Measurements from ENCODE around the gene NCK2. TPM values are rescaled to one million over a fixed set of nuclear protein-coding genes. Genes with fewer than 3 reads are reported as not detected.

Gene NCK2
- polyA plus RNA-seq, 1 experiment: 20.5 TPM

DNA sequence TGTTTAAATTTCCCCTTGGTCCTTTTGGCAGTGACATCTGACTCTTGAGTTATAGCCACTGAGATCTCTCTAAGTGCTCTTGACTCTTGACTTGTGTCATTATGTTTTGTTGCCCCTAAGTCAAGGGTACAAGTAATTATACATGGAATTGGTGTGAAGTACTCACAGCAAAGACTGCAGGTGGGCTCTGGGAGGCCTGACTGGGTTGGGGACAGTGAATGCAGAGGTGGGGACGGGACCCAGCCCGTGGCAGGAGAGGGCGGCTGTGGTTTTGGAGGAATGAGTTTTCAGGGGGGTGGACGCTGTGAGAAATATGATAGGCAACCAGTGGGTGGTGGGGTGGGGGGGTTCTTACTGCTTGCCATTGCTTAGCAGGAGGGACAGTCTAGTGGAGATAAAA is 97.8 kb downstream of the NCK2 start:
- Histone ChIP-seq H3K27me3 (ENCODE audit: control insufficient read depth, insufficient read depth, low read length) (no peaks in the 10 kb centered on the region), H3K27ac (ENCODE audit: low read depth, low read length) (no peak overlapping the region), H3K9me3 (ENCODE audit: control insufficient read depth, insufficient read depth, low read length) (no peaks in the 10 kb centered on the region)

DNA sequence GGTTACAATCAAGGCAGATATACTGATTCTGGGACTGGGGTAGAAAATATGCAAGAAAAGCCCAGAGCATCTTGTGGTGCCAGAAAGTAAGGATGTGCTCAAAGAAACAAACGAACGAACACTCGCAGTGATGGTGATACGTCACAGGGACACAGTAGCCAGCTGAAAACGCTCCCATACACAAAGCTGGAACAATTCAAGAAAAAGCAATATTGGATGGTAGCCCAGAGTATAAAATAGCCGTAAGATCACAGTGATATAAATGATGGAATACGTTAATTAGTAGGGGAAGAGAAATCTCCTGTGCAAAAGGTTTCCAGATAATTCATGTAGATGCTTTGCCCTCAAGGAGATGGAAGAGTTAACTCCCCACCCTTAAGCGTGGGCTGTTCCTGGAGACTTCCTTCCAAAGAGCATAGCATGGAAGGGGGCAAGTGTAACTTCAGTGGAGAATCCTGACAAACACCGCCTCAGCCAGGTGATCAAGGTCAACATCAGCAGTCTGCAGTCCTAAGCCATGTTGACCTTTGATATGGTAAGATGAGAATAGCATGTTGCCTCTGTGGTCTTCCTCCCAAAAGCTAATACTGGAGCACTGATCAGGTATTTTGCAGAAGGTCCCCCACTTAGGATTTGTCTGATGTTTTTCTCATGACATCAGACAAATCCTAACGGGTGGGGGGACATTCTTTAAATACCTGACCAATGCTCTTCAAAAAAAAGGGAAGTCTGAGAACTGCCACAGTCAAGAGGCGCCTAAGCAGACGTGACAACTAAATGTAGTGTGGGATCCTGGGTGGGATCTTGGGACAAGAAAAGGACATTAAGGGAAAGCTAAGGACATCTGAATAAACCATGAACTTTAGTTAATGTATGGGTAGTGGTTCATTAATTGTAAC is 99.0 kb downstream of the NCK2 start:
- H3K27ac ChIP-seq (ENCODE audit: low read depth, low read length): no peak overlapping the region
- H3K27me3 ChIP-seq (ENCODE audit: control insufficient read depth, insufficient read depth, low read length): no peaks in the 10 kb centered on the region
- ChIA-PET CTCF (no interaction called here), POLR2A (no interaction called here)
- H3K9me3 ChIP-seq (ENCODE audit: control insufficient read depth, insufficient read depth, low read length): no peaks in the 10 kb centered on the region
- TF ChIP-seq CTCF (IDR thresholded peaks at IDR 0.05; ENCODE audit: low read depth, low read length): no peak
- no peak for DNase-seq (ENCODE audit: low read depth, low spot score)
- no peak overlapping the region for H3K4me3 ChIP-seq (ENCODE audit: low read depth, low read length)

More for the DNA sequence above, 97.8 kb downstream of the NCK2 start:
- H3K4me3 ChIP-seq (ENCODE audit: low read depth, low read length): no peak overlapping the region
- POLR2A ChIA-PET: no interaction called here
- TF ChIP-seq CTCF (IDR thresholded peaks at IDR 0.05; ENCODE audit: low read depth, low read length): no peak
- no peak for DNase-seq (ENCODE audit: low read depth, low spot score)
- CTCF ChIA-PET: no interaction called here

DNA sequence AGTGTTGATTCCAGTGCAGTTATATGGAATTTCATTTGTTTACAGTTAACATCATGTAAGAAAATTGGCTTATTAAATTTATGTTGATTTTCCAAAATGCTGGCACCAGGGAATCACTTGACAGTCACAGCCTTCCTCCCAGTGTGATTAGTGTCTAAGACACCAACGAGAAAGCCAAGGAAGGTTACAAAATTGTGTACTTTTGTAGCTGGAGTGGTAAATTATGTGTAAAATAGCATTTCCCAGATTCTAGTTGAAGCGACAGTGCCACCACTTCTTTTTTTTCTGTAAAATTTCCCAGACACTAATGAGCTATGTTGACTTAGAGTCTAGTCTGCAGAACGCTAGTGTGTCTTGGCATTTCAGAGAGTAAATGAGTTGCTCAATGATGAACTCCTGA is 101.3 kb downstream of the NCK2 start:
- Histone ChIP-seq H3K4me3 (ENCODE audit: low read depth, low read length) (no peak overlapping the region), H3K9me3 (ENCODE audit: control insufficient read depth, insufficient read depth, low read length) (no peaks in the 10 kb centered on the region), H3K27ac (ENCODE audit: low read depth, low read length) (no peak overlapping the region), H3K27me3 (ENCODE audit: control insufficient read depth, insufficient read depth, low read length) (no peaks in the 10 kb centered on the region)
- POLR2A ChIA-PET: no interaction called here
- no peak for TF ChIP-seq CTCF (IDR thresholded peaks at IDR 0.05; ENCODE audit: low read depth, low read length)
- DNase-seq (ENCODE audit: low read depth, low spot score): no peak
- CTCF ChIA-PET: no interaction called here

DNA sequence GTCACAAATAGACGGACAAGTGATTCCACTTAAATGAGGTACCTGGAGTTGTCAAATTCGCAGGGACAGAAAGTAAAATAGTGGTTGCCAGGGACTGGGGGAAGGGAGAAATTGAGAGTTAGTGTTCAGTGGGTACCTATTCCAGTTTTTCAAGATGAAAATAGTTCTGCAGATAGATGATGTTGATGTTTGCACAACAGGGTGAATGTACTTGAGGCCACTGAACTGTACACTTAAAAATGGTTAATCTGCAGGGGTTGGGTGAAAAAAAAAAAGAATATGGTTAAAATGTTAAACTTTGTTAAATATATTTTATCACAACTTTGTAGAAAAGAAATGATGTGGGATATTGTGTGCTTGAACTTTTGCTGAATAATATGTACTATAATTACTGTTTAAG is 102.3 kb downstream of the NCK2 start:
- POLR2A ChIA-PET: no interaction called here
- no peaks in the 10 kb centered on the region for H3K9me3 ChIP-seq (ENCODE audit: control insufficient read depth, insufficient read depth, low read length)
- no peak overlapping the region for H3K4me3 ChIP-seq (ENCODE audit: low read depth, low read length)
- CTCF ChIA-PET: no interaction called here
- no peak overlapping the region for H3K27ac ChIP-seq (ENCODE audit: low read depth, low read length)
- no peaks in the 10 kb centered on the region for H3K27me3 ChIP-seq (ENCODE audit: control insufficient read depth, insufficient read depth, low read length)
- DNase-seq (ENCODE audit: low read depth, low spot score): no peak
- TF ChIP-seq CTCF (IDR thresholded peaks at IDR 0.05; ENCODE audit: low read depth, low read length): no peak

DNA sequence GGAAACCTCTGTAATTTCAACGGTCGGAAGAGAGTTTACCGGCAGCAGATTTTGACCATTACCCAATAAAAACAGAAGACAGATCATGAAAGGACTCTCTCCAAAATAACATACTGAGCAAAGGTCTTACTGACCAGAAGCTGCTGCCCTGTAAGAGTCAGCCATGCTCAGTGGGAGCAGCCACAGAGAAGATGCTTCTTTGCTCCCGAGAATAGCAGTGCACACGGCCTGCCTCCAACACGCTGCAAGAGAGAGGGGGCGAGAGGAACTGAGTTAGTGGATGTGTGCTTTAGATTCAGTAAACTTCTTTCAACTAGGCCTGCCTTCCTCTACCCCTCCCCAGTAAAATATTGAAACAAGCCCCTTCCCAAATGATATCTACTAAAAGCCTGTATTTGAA is 103.7 kb downstream of the NCK2 start:
- H3K27ac ChIP-seq (ENCODE audit: low read depth, low read length): no peak overlapping the region

More for the DNA sequence above, 103.7 kb downstream of the NCK2 start:
- POLR2A ChIA-PET: no interaction called here
- TF ChIP-seq CTCF (IDR thresholded peaks at IDR 0.05; ENCODE audit: low read depth, low read length): no peak
- H3K4me3 ChIP-seq (ENCODE audit: low read depth, low read length): no peak overlapping the region
- CTCF ChIA-PET: no interaction called here
- DNase-seq (ENCODE audit: low read depth, low spot score): no peak
- H3K9me3 ChIP-seq (ENCODE audit: control insufficient read depth, insufficient read depth, low read length): no peaks in the 10 kb centered on the region
- no peaks in the 10 kb centered on the region for H3K27me3 ChIP-seq (ENCODE audit: control insufficient read depth, insufficient read depth, low read length)
